Nephron (organoid): ENCODE data around the gene SCN4A.

Experiments used
- H3K27ac Mint-ChIP-seq, 3 experiments: 2 replicates each; pipeline ENCODE4 v1.8.0; 2020; ENCODE audit warnings: mixed read lengths in 3 of 3, mild to moderate bottlenecking in 2 of 3, moderate library complexity in 1 of 3
- H3K27me3 Mint-ChIP-seq: 2 replicates; pipeline ENCODE4 v1.8.0; 2021; ENCODE audit warnings: low read depth, mild to moderate bottlenecking, moderate library complexity, mixed read lengths
- H3K36me3 Mint-ChIP-seq: 2 replicates; pipeline ENCODE4 v1.8.0; 2020; ENCODE audit warnings: low read depth, mixed read lengths
- H3K4me1 Mint-ChIP-seq: 2 replicates; pipeline ENCODE4 v1.8.0; 2020; ENCODE audit warnings: mixed read lengths
- H3K4me3 Mint-ChIP-seq, 3 experiments: 2 replicates each; pipeline ENCODE4 v1.8.0; 2020; ENCODE audit warnings: mild to moderate bottlenecking in 3 of 3, mixed read lengths in 3 of 3, moderate library complexity in 2 of 3
- H3K9me3 Mint-ChIP-seq: 2 replicates; pipeline ENCODE4 v1.8.0; 2020; ENCODE audit warnings: mixed read lengths
- TF ChIP-seq, protein P1 (sequence below), 3 experiments: fragments of 200-600 bp; sonication (generic); IDR thresholded peaks; one replicate each; pipeline ENCODE4 v1.5.0; 2021; ENCODE audit warnings: antibody characterized with exemption in 3 of 3; ENCODE audit not compliant: unreplicated experiment in 3 of 3

Gene SCN4A

DNA sequence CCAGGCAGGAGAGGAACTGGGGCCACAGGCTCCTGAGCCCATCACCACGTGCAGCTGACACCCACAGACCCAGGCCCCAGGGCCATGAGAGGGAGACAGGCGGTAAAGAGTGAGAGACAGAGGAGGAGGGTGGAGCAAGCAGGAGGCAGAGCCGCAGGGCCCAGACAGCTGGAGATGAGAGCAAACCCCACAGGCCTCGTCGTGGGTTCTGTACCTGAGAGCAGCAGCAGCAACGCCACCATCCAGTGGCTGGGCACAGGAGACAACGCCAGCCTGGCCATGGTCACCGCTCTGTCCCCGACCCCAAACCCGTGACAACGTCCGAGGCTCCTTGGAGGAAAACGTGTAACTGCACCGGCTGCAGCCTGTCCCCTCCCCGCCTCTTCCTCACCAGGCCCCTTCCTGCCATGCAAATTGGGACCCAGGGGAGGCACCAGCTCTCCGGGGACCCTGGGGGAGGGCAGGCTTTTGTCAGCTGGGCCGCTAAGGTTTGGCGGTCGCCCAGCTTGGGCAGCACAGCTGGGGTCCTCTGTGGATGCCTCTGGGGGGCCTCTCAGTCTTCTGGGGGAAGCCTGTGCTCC, 40.6 kb downstream of the SCN4A start, which contains the start of gene CD79B:
Gene CD79B, minus strand, starts transcription at position 351 of the 581 bp plus-strand sequence. Its CDS starts 70 bp downstream, at position 281.
- H3K9me3 Mint-ChIP-seq: no peaks in the 10 kb centered on the region
- no peaks in the 10 kb centered on the region for H3K36me3 Mint-ChIP-seq
- H3K27ac Mint-ChIP-seq: peak within 1 kb of the TSS in 1 of 3 experiments; percentile 9
- TF ChIP-seq, protein P1, sequence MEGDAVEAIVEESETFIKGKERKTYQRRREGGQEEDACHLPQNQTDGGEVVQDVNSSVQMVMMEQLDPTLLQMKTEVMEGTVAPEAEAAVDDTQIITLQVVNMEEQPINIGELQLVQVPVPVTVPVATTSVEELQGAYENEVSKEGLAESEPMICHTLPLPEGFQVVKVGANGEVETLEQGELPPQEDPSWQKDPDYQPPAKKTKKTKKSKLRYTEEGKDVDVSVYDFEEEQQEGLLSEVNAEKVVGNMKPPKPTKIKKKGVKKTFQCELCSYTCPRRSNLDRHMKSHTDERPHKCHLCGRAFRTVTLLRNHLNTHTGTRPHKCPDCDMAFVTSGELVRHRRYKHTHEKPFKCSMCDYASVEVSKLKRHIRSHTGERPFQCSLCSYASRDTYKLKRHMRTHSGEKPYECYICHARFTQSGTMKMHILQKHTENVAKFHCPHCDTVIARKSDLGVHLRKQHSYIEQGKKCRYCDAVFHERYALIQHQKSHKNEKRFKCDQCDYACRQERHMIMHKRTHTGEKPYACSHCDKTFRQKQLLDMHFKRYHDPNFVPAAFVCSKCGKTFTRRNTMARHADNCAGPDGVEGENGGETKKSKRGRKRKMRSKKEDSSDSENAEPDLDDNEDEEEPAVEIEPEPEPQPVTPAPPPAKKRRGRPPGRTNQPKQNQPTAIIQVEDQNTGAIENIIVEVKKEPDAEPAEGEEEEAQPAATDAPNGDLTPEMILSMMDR (IDR thresholded peaks at IDR 0.05; ENCODE audit: unreplicated experiment in 3 of 3): no peak
- H3K4me3 Mint-ChIP-seq: no peak within 1 kb of the TSS
- no peaks in the 10 kb centered on the region for H3K27me3 Mint-ChIP-seq
- H3K4me1 Mint-ChIP-seq: no peaks in the 10 kb centered on the region

DNA sequence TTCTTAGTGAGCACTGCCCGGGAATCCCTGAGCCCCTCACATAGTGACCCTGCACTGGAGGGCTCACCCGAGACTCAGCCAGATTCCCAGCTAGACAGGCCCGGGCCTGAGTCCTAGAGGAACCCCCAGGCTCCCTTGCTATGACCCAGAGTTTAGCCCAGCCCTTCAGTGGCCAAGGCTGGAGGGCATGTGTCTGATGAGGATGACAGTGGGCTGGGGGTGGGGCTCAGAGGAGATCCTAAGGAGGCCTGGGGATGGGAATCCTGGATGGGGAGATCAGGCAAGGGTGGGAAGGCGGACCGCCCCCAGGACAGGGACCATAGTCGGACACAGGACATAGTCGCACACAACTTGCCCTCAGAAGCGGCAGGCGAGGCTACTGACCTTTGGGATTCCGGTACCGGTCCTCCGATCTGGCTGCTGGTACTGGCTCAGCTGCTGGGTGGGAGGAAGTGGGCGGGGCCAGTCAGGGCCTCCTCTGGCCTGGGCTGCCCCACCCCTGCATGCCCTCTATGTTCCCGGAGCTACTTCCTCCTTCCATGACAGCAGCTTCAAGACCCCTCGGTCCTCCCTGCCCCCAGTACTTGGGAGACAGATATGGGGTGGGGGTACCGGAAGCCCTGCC, 41.7 kb downstream of the SCN4A start:
- Mint-ChIP-seq H3K4me1 (no peaks in the 10 kb centered on the region), H3K9me3 (no peaks in the 10 kb centered on the region), H3K27ac (no peak overlapping the region), H3K36me3 (no peaks in the 10 kb centered on the region), H3K4me3 (no peak overlapping the region), H3K27me3 (no peaks in the 10 kb centered on the region)
- TF ChIP-seq, protein P1 (IDR thresholded peaks at IDR 0.05; ENCODE audit: unreplicated experiment in 3 of 3): no peak

DNA sequence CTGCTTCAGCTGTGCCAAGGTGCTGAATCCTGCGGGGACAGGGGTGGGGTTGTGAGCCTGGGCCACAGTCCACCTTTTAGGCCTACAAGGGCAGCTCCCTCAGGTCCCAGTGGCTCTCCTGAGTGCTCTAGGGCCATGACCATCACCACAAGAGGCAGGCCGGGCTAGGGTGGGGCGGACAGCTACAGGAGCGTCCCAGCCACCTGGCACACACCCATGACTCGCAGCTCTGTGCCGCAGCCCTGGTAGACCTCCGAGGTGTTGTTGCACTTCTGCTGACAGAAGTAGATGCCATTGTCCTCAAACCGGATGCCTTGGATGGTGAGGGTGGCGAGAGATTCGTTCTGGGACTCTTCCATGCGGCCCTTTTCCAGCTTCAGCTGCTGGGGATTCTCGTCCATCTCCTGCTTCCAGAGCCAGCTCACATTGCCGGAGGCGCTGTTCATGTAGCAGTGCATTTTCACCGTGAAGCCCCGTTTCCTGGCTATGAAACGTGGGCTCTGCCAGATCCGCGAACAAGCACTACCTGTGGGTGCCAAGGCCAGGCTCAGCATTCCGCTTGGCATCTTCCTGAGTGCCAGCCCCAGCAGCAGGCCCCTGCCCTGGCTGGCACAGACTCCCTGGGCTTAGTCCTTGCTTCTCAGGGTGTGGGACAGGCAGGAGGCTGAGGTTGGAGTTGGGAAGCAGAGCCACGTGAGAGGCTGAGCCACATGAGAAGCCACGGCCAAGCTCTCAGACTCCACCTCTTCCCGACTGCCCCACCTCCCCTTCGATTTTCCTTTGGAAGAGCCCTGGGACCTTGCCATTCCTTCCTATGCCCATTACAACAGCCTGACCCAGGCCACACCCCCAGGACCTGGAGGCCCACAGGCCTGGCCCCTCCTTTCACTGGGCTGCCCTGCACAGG, 42.6 kb downstream of the SCN4A start:
- TF ChIP-seq, protein P1 (IDR thresholded peaks at IDR 0.05; ENCODE audit: unreplicated experiment in 3 of 3): no peak
- Mint-ChIP-seq H3K9me3 (no peaks in the 10 kb centered on the region), H3K4me3 (no peak overlapping the region), H3K27ac (no peak overlapping the region), H3K36me3 (no peaks in the 10 kb centered on the region), H3K27me3 (no peaks in the 10 kb centered on the region), H3K4me1 (no peaks in the 10 kb centered on the region)

DNA sequence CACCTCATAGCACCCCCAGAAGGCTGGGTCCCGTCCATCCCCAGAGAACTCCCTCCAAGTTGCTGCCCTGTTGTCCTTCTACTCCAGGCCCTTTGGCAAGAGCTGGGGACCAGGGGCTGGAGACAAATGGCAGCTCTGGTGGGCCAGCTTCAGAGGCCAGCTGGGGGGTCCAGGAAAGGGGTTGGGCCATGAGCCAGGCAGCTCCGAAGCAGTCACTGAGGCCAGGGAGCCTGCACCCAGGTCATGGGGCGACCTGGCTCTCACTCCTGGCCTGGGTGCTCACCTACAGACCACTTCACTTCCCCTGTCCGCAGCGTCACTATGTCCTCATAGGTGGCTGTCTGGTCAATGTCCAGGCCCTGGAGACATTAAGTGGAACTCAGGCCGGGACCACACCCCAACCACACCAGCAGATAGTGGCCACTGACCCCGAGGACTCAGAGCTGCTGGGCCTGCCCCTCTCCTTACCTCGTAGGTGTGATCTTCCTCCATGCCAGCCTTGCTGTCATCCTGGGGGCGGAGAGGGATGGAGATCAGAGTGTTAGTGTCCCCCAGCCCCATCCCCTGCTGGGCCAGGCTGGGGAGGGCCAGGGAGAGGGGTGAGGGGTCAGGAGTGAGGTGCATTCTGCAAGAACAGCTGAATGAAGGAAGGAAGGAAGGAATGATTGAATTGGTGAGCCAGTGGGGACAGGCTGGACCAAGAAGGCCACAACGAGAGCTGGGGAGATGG, 43.6 kb downstream of the SCN4A start:
- no peak overlapping the region for H3K4me3 Mint-ChIP-seq
- no peaks in the 10 kb centered on the region for H3K27me3 Mint-ChIP-seq
- no peaks in the 10 kb centered on the region for H3K36me3 Mint-ChIP-seq
- TF ChIP-seq, protein P1 (IDR thresholded peaks at IDR 0.05; ENCODE audit: unreplicated experiment in 3 of 3): no peak
- no peak overlapping the region for H3K27ac Mint-ChIP-seq
- no peaks in the 10 kb centered on the region for H3K4me1 Mint-ChIP-seq
- no peaks in the 10 kb centered on the region for H3K9me3 Mint-ChIP-seq

- no peak overlapping the region for H3K27ac Mint-ChIP-seq
- H3K4me1 Mint-ChIP-seq: no peaks in the 10 kb centered on the region
- H3K27me3 Mint-ChIP-seq: no peaks in the 10 kb centered on the region
- no peaks in the 10 kb centered on the region for H3K9me3 Mint-ChIP-seq
- H3K4me3 Mint-ChIP-seq: no peak overlapping the region
- H3K36me3 Mint-ChIP-seq: no peaks in the 10 kb centered on the region
- TF ChIP-seq, protein P1 (IDR thresholded peaks at IDR 0.05; ENCODE audit: unreplicated experiment in 3 of 3): no peak
Measured at GRCh38 chr17:63928172-63928666, 44.5 kb downstream of the SCN4A start.
